BE2C (cell line): ENCODE results near the gene DROSHA.

Source experiments
- DNase-seq: peaks from one replicate; pipeline ENCODE4 v3.0.0-alpha.2; 2020
- H3K27me3 ChIP-seq: fragments of 250-450 bp; sonication (Bioruptor Pico); 2 replicates; pipeline ENCODE4 v1.5.1; 2020; ENCODE audit warnings: mild to moderate bottlenecking
- H3K36me3 ChIP-seq: fragments of 250-450 bp; sonication (Bioruptor Pico); 2 replicates; pipeline ENCODE4 v1.5.1; 2020; ENCODE audit warnings: mild to moderate bottlenecking
- H3K4me1 ChIP-seq: fragments of 250-450 bp; sonication (Bioruptor Pico); 2 replicates; pipeline ENCODE4 v1.5.1; 2020
- H3K4me3 ChIP-seq: 2 replicates; pipeline ENCODE4 v1.5.1; 2011; ENCODE audit warnings: low read depth, low read length
- H3K9me3 ChIP-seq: fragments of 250-450 bp; sonication (Bioruptor Pico); 2 replicates; pipeline ENCODE4 v1.5.1; 2020
- TF ChIP-seq, protein P1 (sequence below): IDR thresholded peaks from 2 replicates; pipeline ENCODE4 v1.5.1; 2012; ENCODE audit warnings: mild to moderate bottlenecking, low read depth, low read length

The DROSHA gene

GRCh38 chr5:31383734-31384133 lies 148.2 kb downstream of the DROSHA start:
- H3K4me1 ChIP-seq, result peaks cover 4% of the 10 kb centered on the region
- H3K36me3 ChIP-seq, result no peaks in the 10 kb centered on the region
- no peak overlapping the region for H3K4me3 ChIP-seq
- TF ChIP-seq, protein P1, sequence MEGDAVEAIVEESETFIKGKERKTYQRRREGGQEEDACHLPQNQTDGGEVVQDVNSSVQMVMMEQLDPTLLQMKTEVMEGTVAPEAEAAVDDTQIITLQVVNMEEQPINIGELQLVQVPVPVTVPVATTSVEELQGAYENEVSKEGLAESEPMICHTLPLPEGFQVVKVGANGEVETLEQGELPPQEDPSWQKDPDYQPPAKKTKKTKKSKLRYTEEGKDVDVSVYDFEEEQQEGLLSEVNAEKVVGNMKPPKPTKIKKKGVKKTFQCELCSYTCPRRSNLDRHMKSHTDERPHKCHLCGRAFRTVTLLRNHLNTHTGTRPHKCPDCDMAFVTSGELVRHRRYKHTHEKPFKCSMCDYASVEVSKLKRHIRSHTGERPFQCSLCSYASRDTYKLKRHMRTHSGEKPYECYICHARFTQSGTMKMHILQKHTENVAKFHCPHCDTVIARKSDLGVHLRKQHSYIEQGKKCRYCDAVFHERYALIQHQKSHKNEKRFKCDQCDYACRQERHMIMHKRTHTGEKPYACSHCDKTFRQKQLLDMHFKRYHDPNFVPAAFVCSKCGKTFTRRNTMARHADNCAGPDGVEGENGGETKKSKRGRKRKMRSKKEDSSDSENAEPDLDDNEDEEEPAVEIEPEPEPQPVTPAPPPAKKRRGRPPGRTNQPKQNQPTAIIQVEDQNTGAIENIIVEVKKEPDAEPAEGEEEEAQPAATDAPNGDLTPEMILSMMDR, result no peak
- peak; percentile 83 for DNase-seq
- H3K27me3 ChIP-seq, result no peaks in the 10 kb centered on the region
- no peaks in the 10 kb centered on the region for H3K9me3 ChIP-seq

DNA sequence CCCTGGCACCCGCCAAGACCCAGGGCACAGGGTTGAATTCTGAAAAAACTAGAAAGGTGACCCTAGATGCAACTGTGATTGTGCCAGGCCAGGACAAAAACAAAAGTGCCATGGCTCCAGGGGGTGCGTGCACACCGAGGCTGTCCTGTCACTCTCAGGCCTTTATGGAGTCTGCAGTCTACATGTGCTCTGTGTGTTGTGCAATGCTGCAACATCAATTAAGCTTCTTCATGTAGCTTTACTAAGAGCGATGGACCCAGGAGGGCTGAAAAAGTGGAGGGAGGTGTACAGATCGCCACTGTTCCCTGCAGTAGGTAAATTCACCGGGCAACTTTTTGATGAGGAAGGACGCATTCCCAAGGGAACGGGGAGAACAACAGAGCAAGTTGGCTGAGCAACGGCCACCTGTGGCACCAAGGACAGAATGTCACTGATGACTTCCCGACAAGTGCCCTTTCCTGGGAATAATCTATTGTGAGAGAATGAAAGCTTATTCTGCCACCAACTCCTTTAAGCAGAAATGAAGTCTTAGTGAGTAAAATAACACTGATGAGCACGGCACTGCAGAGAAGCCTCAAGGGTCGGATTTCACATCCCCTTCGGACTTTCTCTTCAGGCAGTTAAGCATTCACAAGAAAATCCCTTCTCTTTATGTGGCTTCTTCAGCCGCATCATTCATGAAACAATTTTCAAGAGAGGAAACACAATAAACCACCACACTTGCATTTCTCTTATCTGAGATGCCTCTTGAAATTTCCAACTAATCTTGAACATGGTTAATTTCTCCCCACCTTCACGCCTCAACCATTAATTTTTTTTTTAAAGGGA lies 149.6 kb downstream of the DROSHA start:
- Histone ChIP-seq H3K36me3 (no peaks in the 10 kb centered on the region), H3K9me3 (no peaks in the 10 kb centered on the region), H3K4me1 (peaks cover 4% of the 10 kb centered on the region), H3K27me3 (no peaks in the 10 kb centered on the region), H3K4me3 (no peak overlapping the region)
- DNase-seq, result no peak
- TF ChIP-seq, protein P1, result no peak

DNA sequence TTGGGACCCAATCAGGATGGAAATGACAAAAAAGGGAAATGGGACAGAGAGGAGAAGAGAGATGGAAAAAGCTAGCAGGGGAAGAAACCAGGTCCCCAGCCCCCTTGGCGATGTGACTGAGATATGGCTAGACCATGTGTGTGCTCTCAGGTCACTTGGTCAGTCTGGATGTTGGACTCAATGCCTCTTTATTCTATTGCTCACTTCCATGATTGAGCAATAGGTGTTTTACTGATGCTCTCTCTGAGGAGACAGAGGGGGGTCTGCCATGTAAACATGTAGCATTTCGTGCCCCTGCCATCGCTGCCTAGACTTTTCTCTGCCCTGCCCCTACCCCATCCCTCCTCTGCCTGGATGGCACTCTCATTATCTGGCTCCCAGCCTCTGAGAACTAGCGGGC lies 150.6 kb downstream of the DROSHA start:
- DNase-seq, result no peak
- H3K27me3 ChIP-seq, result no peaks in the 10 kb centered on the region
- peaks cover 6% of the 10 kb centered on the region for H3K4me1 ChIP-seq
- H3K36me3 ChIP-seq, result no peaks in the 10 kb centered on the region
- no peaks in the 10 kb centered on the region for H3K9me3 ChIP-seq
- no peak overlapping the region for H3K4me3 ChIP-seq
- TF ChIP-seq, protein P1, result no peak

GRCh38 chr5:31380049-31380448 lies 151.8 kb downstream of the DROSHA start:
- Histone ChIP-seq H3K36me3 (no peaks in the 10 kb centered on the region), H3K4me3 (no peak overlapping the region), H3K9me3 (no peaks in the 10 kb centered on the region), H3K4me1 (peaks cover 9% of the 10 kb centered on the region), H3K27me3 (no peaks in the 10 kb centered on the region)
- no peak for DNase-seq
- TF ChIP-seq, protein P1, result no peak

DNA sequence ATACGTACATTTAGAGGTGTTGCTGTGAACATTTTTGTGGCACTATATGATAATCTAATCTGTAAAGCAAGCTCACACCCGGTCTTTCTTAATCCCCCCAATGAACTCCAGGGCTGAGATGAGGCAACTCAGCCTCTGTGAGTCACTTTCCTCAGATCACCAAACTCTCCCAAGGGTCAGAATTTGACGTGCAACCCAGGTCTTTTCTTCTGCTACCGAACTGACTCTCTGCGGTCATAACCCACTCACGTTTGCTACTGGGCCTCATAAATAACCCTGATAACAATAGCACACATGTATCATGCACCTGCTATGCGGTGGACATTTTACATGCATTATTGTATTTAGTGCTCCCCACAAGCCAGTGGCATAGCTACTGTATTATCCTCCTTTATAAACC lies 153.1 kb downstream of the DROSHA start:
- H3K4me3 ChIP-seq, result no peak overlapping the region
- no peak for DNase-seq
- no peaks in the 10 kb centered on the region for H3K9me3 ChIP-seq
- TF ChIP-seq, protein P1, result no peak
- H3K4me1 ChIP-seq, result peaks cover 9% of the 10 kb centered on the region
- H3K27me3 ChIP-seq, result no peaks in the 10 kb centered on the region
- H3K36me3 ChIP-seq, result no peaks in the 10 kb centered on the region

- no peak overlapping the region for H3K4me3 ChIP-seq
- no peak for DNase-seq
- no peaks in the 10 kb centered on the region for H3K36me3 ChIP-seq
- H3K27me3 ChIP-seq, result no peaks in the 10 kb centered on the region
- H3K9me3 ChIP-seq, result no peaks in the 10 kb centered on the region
- H3K4me1 ChIP-seq, result peaks cover 6% of the 10 kb centered on the region
- TF ChIP-seq, protein P1, result no peak
Observed at GRCh38 chr5:31378136-31378535, 153.8 kb downstream of the DROSHA start.
